SK-N-MC (cell line): ENCODE results near the gene SLIRP.
"Not testable (repeated sequence)": the region's sequence is repeated elsewhere in the genome, so short reads cannot be mapped to it uniquely, and the experiment has no call there.

Experiments
- EZH2 ChIP-seq: fragments of 200-600 bp; sonication (generic); IDR thresholded peaks from one replicate; pipeline ENCODE4 v1.6.1; 2017; ENCODE audit warnings: antibody characterized with exemption
- FOXP2 ChIP-seq: optimal IDR thresholded peaks from 2 replicates; pipeline ENCODE3; 2011; ENCODE audit warnings: mild to moderate bottlenecking, moderate library complexity; ENCODE audit not compliant: insufficient read depth; ENCODE audit errors: extremely low read length, control extremely low read depth
- POLR2AphosphoS5 ChIP-seq: IDR thresholded peaks from 2 replicates; pipeline ENCODE4 v1.6.1; 2012; ENCODE audit warnings: mild to moderate bottlenecking, low read depth, low read length, borderline replicate concordance

- TF ChIP-seq POLR2AphosphoS5, EZH2, FOXP2: not testable (repeated sequence)
These were observed 39.5 kb downstream of the SLIRP start for GRCh38 chr14:77747425-77747824.
